Measurements from ENCODE around the gene ZNF771.
"Not testable (repeated sequence)": the region's sequence is repeated elsewhere in the genome, so short reads cannot be mapped to it uniquely, and the experiment has no call there.

Gene ZNF771

DNA sequence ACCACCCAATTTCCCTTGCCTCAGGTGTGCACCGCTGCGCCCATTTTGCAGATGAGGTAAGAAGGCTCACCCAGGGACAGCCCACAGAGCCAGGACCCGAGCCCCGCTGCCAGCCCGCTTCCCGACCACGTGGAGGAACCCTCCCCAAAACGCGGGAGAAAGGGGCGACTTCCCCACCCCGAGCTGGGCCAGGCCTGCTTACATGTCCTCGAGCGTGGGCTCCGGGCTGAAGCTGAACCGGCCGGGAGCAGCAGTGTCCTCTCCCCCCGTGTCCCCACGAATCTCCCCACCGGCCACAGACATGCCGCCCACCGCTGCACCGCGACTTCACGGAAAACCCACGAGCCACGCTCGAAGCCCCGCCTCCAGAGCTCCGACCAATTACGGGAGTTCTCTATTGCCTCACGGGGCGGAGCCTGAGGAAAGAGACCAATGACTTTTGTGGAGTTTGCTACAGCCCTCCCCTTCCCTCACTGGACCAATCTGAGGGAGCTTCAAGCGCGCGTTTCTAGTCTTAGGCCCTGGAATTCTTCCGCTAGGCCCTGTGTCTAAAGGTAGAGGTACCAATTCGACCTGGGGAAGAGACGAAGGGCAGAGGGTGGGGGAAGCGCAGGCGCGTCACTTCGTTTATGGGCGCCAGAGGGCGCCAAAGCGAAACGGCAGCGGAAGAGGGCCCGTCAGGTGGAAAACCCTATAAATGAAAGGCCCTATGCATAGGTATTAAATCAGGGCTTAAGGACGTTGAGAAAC, 22.4 kb downstream of the ZNF771 start, which contains the start of gene DCTPP1:
Gene DCTPP1, minus strand, starts transcription at position 353 of the 750 bp plus-strand sequence. Its CDS starts 50 bp downstream, at position 303.
- DNase-seq (ENCODE audit: low read depth in 2 of 3, low spot score in 2 of 3): peak; percentile 77 to 86 (median 84)

GRCh38 chr16:30430428-30430970, 23.1 kb downstream of the ZNF771 start:
- no peak for DNase-seq (ENCODE audit: low read depth in 2 of 3, low spot score in 2 of 3)

DNA sequence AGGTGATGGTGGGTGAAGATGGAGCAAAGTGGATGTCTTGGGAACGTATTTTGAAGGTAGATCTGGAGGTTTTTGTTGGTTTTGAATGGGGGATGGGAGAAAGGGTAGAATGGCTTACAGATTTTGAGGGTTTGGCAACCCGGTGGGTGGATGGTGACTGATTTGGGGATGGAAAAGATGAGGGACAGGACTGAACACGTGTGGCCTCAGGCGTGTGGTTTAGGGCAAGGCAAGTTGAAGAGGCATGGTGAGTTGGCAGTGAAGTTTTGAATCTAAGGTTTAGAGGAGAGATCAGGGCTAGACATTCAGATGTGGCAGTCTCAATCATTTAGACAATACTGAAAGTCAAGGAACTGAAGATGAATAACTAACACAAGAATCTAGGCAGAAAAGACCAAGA, 27.4 kb downstream of the ZNF771 start:
- DNase-seq (ENCODE audit: low read depth in 2 of 3, low spot score in 2 of 3): peak in 2 of 3 experiments; percentile 52 to 58

DNA sequence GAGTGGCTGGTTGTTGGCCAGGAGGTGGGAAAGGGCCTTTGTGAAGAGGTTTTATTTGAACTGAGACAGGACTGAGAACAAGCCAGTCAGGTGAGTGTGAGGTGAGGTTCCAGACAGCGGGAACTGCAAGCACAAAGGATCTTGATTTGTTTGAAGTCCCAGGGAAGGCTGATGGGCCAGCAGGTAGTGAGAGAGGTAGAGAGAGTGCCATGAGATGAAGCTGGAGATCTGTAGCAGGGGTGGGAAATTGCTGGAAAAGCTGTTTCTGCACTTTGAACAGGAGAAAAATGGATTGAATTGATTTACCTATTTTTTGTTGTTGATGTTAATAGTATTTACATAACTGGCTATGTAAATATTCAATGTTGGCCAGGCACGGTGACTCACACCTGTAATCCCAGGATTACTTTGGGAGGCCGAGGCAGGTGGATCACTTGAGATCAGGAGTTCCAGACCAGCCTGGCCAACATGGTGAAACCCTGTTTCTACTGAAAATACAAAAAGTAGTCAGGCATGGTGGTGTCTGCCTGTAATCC, 30.2 kb downstream of the ZNF771 start:
- no peak for DNase-seq (ENCODE audit: low read depth in 2 of 3, low spot score in 2 of 3)

- DNase-seq (ENCODE audit: low read depth in 2 of 3, low spot score in 2 of 3): no peak
These were observed 31.4 kb downstream of the ZNF771 start for GRCh38 chr16:30438835-30439234.

GRCh38 chr16:30439720-30440348, 32.4 kb downstream of the ZNF771 start:
- no peak for DNase-seq (ENCODE audit: low read depth in 2 of 3, low spot score in 2 of 3)

DNA sequence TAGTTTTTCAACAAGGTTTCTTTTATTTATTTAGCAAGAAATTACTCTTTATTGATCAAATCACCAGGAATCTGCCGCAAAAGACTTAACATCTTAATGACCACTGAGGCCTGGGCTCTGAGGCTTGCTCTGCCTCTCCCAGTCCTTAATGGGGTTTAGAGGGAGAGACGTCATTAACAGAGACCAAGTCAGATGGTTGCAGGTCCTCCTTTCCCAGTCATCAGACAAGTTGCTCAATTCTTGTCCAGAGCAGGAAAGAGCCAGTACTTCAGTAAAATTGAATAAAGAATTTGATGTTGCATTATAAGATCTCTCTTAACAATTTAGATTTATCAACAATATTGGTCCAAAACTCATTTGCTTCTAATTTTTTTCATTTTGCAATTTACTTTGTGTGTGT, 36.2 kb downstream of the ZNF771 start:
- DNase-seq (ENCODE audit: low read depth in 2 of 3, low spot score in 2 of 3): no peak

DNA sequence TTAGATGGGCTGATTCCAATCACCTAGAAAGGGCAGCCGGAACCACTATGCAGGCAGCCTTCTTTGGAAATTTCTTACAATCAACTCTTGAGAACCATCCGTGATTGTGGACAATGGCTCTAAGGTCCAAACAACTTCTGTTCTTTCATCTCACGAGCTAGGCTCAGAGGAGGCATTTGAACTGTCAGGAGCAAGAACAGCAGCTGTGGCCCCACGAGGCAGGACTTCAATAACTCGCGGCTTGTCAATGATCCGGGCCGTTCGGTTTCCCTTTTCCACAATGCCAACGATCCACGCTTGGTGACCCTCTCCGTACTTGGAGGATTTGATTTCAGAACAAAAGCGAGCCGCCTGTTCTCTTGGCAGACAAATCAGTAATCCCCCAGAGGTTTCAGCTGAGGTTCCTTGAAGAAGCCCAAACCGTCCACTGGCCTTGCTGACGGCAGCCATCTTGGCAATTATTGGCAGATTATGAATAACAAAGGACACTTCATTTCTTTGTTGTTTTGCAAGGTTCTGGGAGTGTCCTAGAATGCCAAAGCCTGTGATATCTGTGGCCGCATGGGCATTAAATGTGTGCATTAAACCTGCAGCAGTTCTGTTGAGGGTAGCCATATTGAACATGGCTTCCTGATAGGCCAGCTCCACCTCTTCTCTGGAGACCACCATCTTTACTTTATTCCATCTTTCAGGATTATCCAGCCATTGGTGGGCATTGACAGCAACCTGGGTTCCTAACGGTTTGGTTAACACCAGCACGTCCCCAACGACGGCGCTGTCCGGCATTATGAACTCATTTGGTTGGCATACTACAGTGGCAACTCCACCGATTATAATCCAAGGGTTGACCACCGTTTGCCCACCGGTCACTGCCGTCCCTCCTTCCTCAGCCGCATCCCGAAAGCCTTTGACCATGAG, 37.1 kb downstream of the ZNF771 start:
- DNase-seq (ENCODE audit: low read depth in 2 of 3, low spot score in 2 of 3): no peak

- no peak for DNase-seq (ENCODE audit: low read depth in 2 of 3, low spot score in 2 of 3)
These were observed 37.7 kb downstream of the ZNF771 start for GRCh38 chr16:30445149-30445407.

- DNase-seq (ENCODE audit: low read depth in 2 of 3, low spot score in 2 of 3): peak; percentile 88 to 94 (median 94)
These were observed 38.2 kb downstream of the ZNF771 start, which contains the start of gene SEPHS2 for GRCh38 chr16:30445408-30446202. SEPHS2 (minus strand) TSS chr16:30445874; CDS start chr16:30445727, 147 bp downstream.

DNA sequence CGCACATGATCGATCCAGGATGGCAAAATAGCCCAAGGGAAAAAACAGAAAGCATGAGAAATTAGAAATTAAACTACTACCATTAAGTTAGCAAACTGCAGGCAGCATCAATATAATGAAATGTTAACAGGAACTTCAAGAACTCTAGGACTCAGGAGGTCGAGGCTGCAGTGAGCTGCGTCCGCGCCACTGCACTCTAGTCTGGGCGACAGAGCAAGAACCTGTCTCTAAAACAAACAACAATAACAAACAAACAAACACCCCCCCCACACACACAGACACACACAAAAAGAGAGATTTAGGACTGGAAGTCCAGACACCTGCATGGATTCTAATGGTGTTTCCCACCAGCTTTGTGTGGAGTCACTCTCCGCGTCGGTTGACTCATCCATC, 38.8 kb downstream of the ZNF771 start:
- no peak for DNase-seq (ENCODE audit: low read depth in 2 of 3, low spot score in 2 of 3)

- DNase-seq (ENCODE audit: low read depth in 2 of 3, low spot score in 2 of 3): no peak
These were observed 40.3 kb downstream of the ZNF771 start for GRCh38 chr16:30447512-30448226.

DNA sequence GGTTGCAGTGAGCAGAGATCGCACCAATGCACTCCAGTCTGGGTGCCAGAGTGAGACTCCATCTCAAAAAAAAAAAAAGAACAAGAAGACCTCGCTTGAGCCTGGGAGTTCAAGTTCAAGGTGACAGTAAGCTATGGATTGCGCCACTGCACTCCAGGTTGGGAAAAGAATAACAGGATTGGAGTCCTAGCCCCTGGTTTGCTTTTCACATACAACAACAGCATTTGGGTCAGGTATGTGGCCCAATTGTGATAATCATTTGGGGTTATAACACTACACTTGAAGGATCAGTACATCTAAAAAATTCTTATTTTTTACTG, 41.7 kb downstream of the ZNF771 start:
- DNase-seq (ENCODE audit: low read depth in 2 of 3, low spot score in 2 of 3): no peak

DNA sequence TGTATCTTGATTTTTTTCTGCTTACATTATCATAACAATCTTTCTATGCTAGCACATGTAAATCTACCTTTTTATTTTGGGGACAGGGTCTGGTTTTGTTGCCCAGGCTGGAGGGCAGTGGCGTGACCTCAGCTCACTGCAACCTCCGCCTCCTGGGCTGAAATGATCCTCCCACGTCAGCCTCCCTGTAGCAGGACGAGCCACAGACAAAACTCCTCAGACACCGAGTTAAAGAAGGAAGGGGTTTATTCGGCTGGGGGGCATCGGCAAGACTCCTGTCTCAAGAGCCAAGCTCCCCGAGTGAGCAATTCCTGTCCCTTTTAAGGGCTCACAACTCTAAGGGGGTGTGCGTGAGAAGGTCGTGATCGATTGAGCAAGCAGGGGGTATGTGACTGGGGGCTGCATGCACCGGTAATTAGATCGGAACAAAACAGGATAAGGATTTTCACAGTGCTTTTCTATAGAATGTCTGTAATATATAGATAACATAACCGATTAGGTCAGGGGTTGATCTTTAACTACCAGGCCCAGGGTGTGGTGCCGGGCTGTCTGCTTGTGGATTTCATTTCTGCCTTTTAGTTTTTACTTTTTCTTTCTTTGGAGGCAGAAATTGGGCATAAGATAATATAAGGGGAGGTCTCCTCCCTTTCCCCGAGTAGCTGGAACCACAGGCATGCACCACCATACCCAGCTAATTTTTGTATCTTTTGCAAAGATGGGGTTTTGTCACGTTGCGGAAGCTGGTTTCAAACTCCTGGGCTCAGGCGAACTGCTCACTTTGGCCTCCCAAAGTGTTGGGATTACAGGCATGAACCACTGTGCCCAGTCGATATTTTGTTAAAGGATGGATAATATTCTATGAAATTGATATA, 45.5 kb downstream of the ZNF771 start:
- DNase-seq (ENCODE audit: low read depth in 2 of 3, low spot score in 2 of 3): not testable (repeated sequence)

- DNase-seq (ENCODE audit: low read depth in 2 of 3, low spot score in 2 of 3): no peak
These were observed 48.9 kb downstream of the ZNF771 start for GRCh38 chr16:30456302-30456701.

DNA sequence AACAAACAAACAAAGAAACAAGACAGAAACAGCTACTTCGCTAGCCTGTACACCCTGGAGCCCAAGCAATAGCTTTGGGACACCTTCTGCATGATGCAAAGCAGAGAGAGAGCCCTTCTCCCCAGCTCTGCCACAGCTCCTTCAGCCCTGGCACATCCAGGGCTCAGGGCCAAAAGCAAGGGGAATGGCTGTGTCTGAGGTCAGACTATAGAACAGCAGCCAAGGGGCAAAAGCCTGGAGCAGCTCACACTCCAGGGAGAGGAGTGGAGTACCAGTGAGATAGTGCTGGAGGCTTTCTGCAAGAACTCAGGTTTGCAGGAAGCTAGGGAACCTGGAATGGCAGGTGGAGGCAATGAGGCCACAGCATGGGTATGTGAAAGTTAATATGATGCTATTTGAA, 49.9 kb downstream of the ZNF771 start:
- no peak for DNase-seq (ENCODE audit: low read depth in 2 of 3, low spot score in 2 of 3)

GRCh38 chr16:30457743-30458560, 50.5 kb downstream of the ZNF771 start:
- DNase-seq (ENCODE audit: low read depth in 2 of 3, low spot score in 2 of 3): no peak

All from activated CD8-positive, alpha-beta memory T cell treated with anti-CD3 and anti-CD28 coated beads for 48 hours (primary cell).